H1 (cell line): ENCODE measurements around the gene CST6. TPM values are rescaled to one million over a fixed set of nuclear protein-coding genes. Genes with fewer than 3 reads are reported as not detected.

Source experiments
- CTCF ChIA-PET: fragments of 300-600 bp; sonication (Branson Sonifier 250); formaldehyde crosslinking; loops from one replicate; lab custom pipeline; 2021; ENCODE audit not compliant: partially characterized antibody; lab: Charles Lee
- POLR2A ChIA-PET: fragments of 300-600 bp; sonication (Branson Sonifier 250); formaldehyde crosslinking; loops from one replicate; lab custom pipeline; 2021; ENCODE audit warnings: inconsistent platforms; ENCODE audit not compliant: partially characterized antibody; lab: Charles Lee
- DNase-seq, 2 experiments: peaks; one replicate each; pipeline versions ENCODE4 v3.0.0 to v3.0.0-alpha.2; 2010 to 2022; ENCODE audit warnings: low spot score in 2 of 2, low read depth in 1 of 2, mixed read lengths in 1 of 2
- FAIRE-seq: peaks from 2 replicates; lab custom pipeline; 2011; peaks lifted over from hg19 to GRCh38; lab: Jason Lieb, UNC
- H2AFZ ChIP-seq: 2 replicates; pipeline ENCODE4 v1.8.1; 2012; ENCODE audit warnings: low read length, inconsistent platforms
- H2AK5ac ChIP-seq: 2 replicates; pipeline ENCODE4 v1.6.1; 2013; ENCODE audit warnings: low read depth, low read length
- H2BK120ac ChIP-seq: replicated peaks from 2 replicates; pipeline ENCODE3; 2013; ENCODE audit warnings: low read depth, low read length, inconsistent platforms
- H2BK12ac ChIP-seq: 2 replicates; pipeline ENCODE4 v1.6.1; 2013; ENCODE audit warnings: low read depth, low read length
- H2BK15ac ChIP-seq: 2 replicates; pipeline ENCODE4 v1.6.1; 2013; ENCODE audit warnings: low read length
- H2BK20ac ChIP-seq: 2 replicates; pipeline ENCODE4 v1.6.1; 2013; ENCODE audit warnings: low read length
- H2BK5ac ChIP-seq: 2 replicates; pipeline ENCODE4 v1.6.1; 2013; ENCODE audit warnings: low read depth, low read length
- H3K14ac ChIP-seq: 2 replicates; pipeline ENCODE4 v1.6.1; 2013; ENCODE audit warnings: inconsistent platforms; ENCODE audit not compliant: insufficient read length
- H3K18ac ChIP-seq: 2 replicates; pipeline ENCODE4 v1.6.1; 2013; ENCODE audit warnings: low read length; ENCODE audit errors: extremely low read depth
- H3K23ac ChIP-seq: 2 replicates; pipeline ENCODE4 v1.6.1; 2013; ENCODE audit warnings: inconsistent platforms; ENCODE audit not compliant: insufficient read length
- H3K23me2 ChIP-seq: 2 replicates; pipeline ENCODE4 v1.6.1; 2013; ENCODE audit warnings: low read depth, low read length
- H3K27ac ChIP-seq: 2 replicates; pipeline ENCODE4 v1.6.1; 2011; ENCODE audit warnings: low read depth, low read length, inconsistent platforms
- H3K27me3 ChIP-seq, 4 experiments: replicated peaks in 1 of 4; 1 replicate in 1 of 4; 2 replicates in 3 of 4; pipeline versions ENCODE4 v1.6.1 to v1.8.1; 2011 to 2013; ENCODE audit warnings: low read length in 3 of 4, mild to moderate bottlenecking in 3 of 4, inconsistent platforms in 2 of 4, mixed read lengths in 2 of 4, moderate library complexity in 1 of 4; ENCODE audit not compliant: control insufficient read depth in 3 of 4, insufficient read depth in 3 of 4; ENCODE audit errors: extremely low read depth in 1 of 4
- H3K36me3 ChIP-seq, 4 experiments: 2 replicates each; pipeline versions ENCODE4 v1.6.1 to v1.8.1; 2011 to 2013; ENCODE audit warnings: mild to moderate bottlenecking in 4 of 4, low read length in 3 of 4, moderate library complexity in 2 of 4, control low read depth in 1 of 4, inconsistent platforms in 1 of 4; ENCODE audit not compliant: insufficient read depth in 4 of 4, control insufficient read depth in 2 of 4
- H3K4ac ChIP-seq: replicated peaks from 2 replicates; pipeline ENCODE3; 2013; ENCODE audit warnings: low read length, low read depth, mixed read lengths, inconsistent platforms; ENCODE audit not compliant: insufficient read length
- H3K4me1 ChIP-seq, 4 experiments: replicated peaks in 1 of 4; 1 replicate in 1 of 4; 2 replicates in 3 of 4; pipeline versions ENCODE4 v1.6.1 to v1.8.1; 2011 to 2013; ENCODE audit warnings: low read length in 3 of 4, inconsistent platforms in 2 of 4, mixed read lengths in 1 of 4; ENCODE audit not compliant: insufficient read depth in 4 of 4, control insufficient read depth in 3 of 4
- H3K4me2 ChIP-seq, 2 experiments: 2 replicates each; pipeline versions ENCODE4 v1.6.1 to v1.8.1; 2011 to 2013; ENCODE audit warnings: low read depth in 2 of 2, low read length in 2 of 2, control low read depth in 1 of 2, inconsistent platforms in 1 of 2, mild to moderate bottlenecking in 1 of 2; ENCODE audit not compliant: insufficient read depth in 1 of 2
- H3K4me3 ChIP-seq, 4 experiments: fragments of 200-600, 300-600 bp in 1 of 4; sonication (generic), shearing (Covaris generic), sonication (Bioruptor Twin) in 1 of 4; 2 replicates each; pipeline versions ENCODE4 v1.5.1 to v1.8.1; 2011 to 2016; ENCODE audit warnings: low read length in 4 of 4, low read depth in 3 of 4, control low read depth in 2 of 4, inconsistent platforms in 2 of 4, mild to moderate bottlenecking in 2 of 4, mixed read lengths in 1 of 4, moderate library complexity in 1 of 4; ENCODE audit not compliant: insufficient read depth in 2 of 4; ENCODE audit errors: extremely low read depth in 1 of 4
- H3K56ac ChIP-seq: replicated peaks from 2 replicates; pipeline ENCODE3; 2013; ENCODE audit warnings: low read depth, mild to moderate bottlenecking, mixed read lengths, low read length, inconsistent platforms; ENCODE audit not compliant: insufficient read length
- H3K79me1 ChIP-seq: 2 replicates; pipeline ENCODE4 v1.6.1; 2013; ENCODE audit warnings: low read depth, low read length, control low read depth
- H3K79me2 ChIP-seq, 2 experiments: 2 replicates each; pipeline versions ENCODE4 v1.6.1 to v1.8.1; 2012 to 2013; ENCODE audit warnings: low read length in 2 of 2, mild to moderate bottlenecking in 2 of 2, inconsistent platforms in 1 of 2; ENCODE audit not compliant: insufficient read depth in 2 of 2, control insufficient read depth in 1 of 2
- H3K9ac ChIP-seq, 4 experiments: replicated peaks in 1 of 4; 1 replicate in 1 of 4; 2 replicates in 3 of 4; pipeline versions ENCODE4 v1.6.1 to v1.8.1; 2011 to 2013; ENCODE audit warnings: low read depth in 3 of 4, low read length in 3 of 4, control low read depth in 2 of 4, mild to moderate bottlenecking in 2 of 4, moderate library complexity in 2 of 4, inconsistent platforms in 1 of 4; ENCODE audit errors: extremely low read depth in 1 of 4
- H3K9me3 ChIP-seq, 2 experiments: 2 replicates each; pipeline versions ENCODE4 v1.6.1 to v1.8.1; 2012 to 2013; ENCODE audit warnings: mild to moderate bottlenecking in 2 of 2, moderate library complexity in 2 of 2, control low read depth in 1 of 2, inconsistent platforms in 1 of 2, low read depth in 1 of 2, low read length in 1 of 2, mixed read lengths in 1 of 2; ENCODE audit not compliant: insufficient read depth in 2 of 2
- H4K20me1 ChIP-seq, 2 experiments: replicated peaks in 1 of 2; 2 replicates each; pipeline versions ENCODE3 to v1.8.1; 2011 to 2013; ENCODE audit warnings: inconsistent platforms in 2 of 2, low read length in 2 of 2, mild to moderate bottlenecking in 1 of 2; ENCODE audit not compliant: insufficient read depth in 2 of 2, control insufficient read depth in 1 of 2
- H4K5ac ChIP-seq: 2 replicates; pipeline ENCODE4 v1.6.1; 2013; ENCODE audit warnings: low read length, low read depth, mixed read lengths, inconsistent platforms; ENCODE audit not compliant: insufficient read length
- H4K8ac ChIP-seq: 2 replicates; pipeline ENCODE4 v1.8.0; 2013; ENCODE audit warnings: mild to moderate bottlenecking, moderate library complexity, low read length, inconsistent platforms; ENCODE audit not compliant: insufficient read depth; ENCODE audit errors: extremely low read depth
- H4K91ac ChIP-seq: replicated peaks from 2 replicates; pipeline ENCODE3; 2013; ENCODE audit warnings: low read length, mixed read lengths, inconsistent platforms; ENCODE audit not compliant: insufficient read length
- ASH2L ChIP-seq: fragments of 200-600, 300-600 bp; sonication (generic); IDR thresholded peaks from one replicate; pipeline ENCODE4 v1.7.1; 2017; ENCODE audit warnings: low read length
- CHD1 ChIP-seq: IDR thresholded peaks from 2 replicates; pipeline ENCODE4 v1.6.1; 2012; ENCODE audit warnings: low read depth, low read length, improper control_type of control experiment
- POU5F1 ChIP-seq: IDR thresholded peaks from 2 replicates; pipeline ENCODE4 v1.6.1; 2011; ENCODE audit warnings: low read depth, mild to moderate bottlenecking, low read length, moderate library complexity
- RNF2 ChIP-seq: fragments of 200-900, 300-1000 bp; sonication (generic); IDR thresholded peaks from 2 replicates; pipeline ENCODE4 v1.7.1; 2016; ENCODE audit warnings: borderline replicate concordance, low read depth, mild to moderate bottlenecking, antibody characterized with exemption, low read length; ENCODE audit not compliant: poor library complexity, severe bottlenecking; ENCODE audit errors: missing control alignments
- WGBS, 2 experiments: shearing (Covaris generic) in 1 of 2; methylation state at CpG; one replicate each; pipeline versions ENCODE4 v1.1.6 to v1.1.7; 2013 to 2015; ENCODE audit warnings: low lambda C conversion rate in 2 of 2, mixed read lengths in 2 of 2, inconsistent platforms in 1 of 2, low coverage in 1 of 2, missing lambda C conversion rate in 1 of 2; ENCODE audit not compliant: insufficient replicate concordance in 2 of 2, insufficient coverage in 1 of 2, insufficient read length in 1 of 2; ENCODE audit errors: extremely low coverage in 1 of 2, missing lambda C conversion rate in 1 of 2; 5-methylcytosine and 5-hydroxymethylcytosine counted together
- polyA plus RNA-seq, 7 experiments: library from polyadenylated mRNA; depleted of rRNA in 3 of 7; stranded (reverse) in 5 of 7; unstranded in 2 of 7; fragments of >200 nt in 5 of 7; fragments of 200-250 nt in 2 of 7; gene quantifications; 1 replicate in 5 of 7; 2 replicates in 1 of 7; 4 replicates in 1 of 7; pipeline versions ENCODE4 v1.2.1 to v1.2.3, GENCODE V29; 2011 to 2013; ENCODE audit warnings: missing spikeins in 2 of 7, mixed read lengths in 2 of 7
- total RNA-seq: library from RNA; stranded (reverse); fragmentation: NEBNext Ultra II Directional; extraction: Animal tissue kit (Norgen Biotek cat#: 25700); gene quantifications from 2 replicates; pipeline ENCODE4 v1.2.1, GENCODE V29; 2021

CST6 gene
- total and polyA plus RNA-seq, 2 of the 8 experiments (the other 6 are each of a cell fraction or from before 2014, with no cell fraction given) = 1.6 to 7.6 TPM

DNA sequence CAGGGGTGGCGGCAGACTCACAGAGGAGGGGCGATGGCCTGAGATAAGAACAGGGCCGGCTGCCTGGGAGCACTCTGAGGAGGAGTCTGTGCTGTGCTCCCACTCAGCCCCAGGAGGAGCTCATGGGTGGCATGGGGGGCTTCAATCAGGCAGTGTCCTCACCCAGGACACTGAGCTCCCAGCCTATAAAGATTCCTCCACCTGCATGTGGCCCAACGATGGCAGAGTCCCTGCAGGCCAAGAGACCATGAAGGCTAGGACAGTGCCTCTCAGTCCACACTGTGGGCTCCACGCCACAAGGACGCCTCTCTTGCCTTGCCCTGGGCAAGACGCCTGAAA is 1.9 kb downstream of the CST6 start:
- ChIA-PET CTCF (interaction anchor here (0.8 to 6.4 kb wide), 7 partner anchors 9 to 130 kb away, joined by 3 to 35 read pairs (median 3); no protein-coding TSS in a partner anchor), POLR2A (interaction anchor here (1.3 to 3.5 kb wide), 3 partner anchors 8 to 32 kb away, joined by 4 to 15 read pairs (median 5); partner anchors contain the start of genes BANF1 and EIF1AD)
- no peak for FAIRE-seq

More for the DNA sequence above, 1.9 kb downstream of the CST6 start:
- Histone ChIP-seq H2AK5ac (no peak overlapping the region), H4K91ac (no peak overlapping the region), H3K23ac (no peak overlapping the region), H2BK20ac (no peak overlapping the region), H3K4me1 (peaks cover 0 to 8% (median 5%) of the 10 kb centered on the region in 4 experiments; a peak in 5 of 7 replicates), H3K4me2 (no peak overlapping the region), H3K27me3 (peaks cover 6 to 26% (median 24%) of the 10 kb centered on the region in 4 experiments), H2AFZ (no peak overlapping the region), H3K4ac (no peak overlapping the region), H3K9me3 (no peaks in the 10 kb centered on the region), H3K4me3 (no peak overlapping the region), H3K79me2 (no peaks in the 10 kb centered on the region), H3K18ac (no peak overlapping the region), H3K56ac (no peak overlapping the region), H2BK5ac (no peak overlapping the region), H2BK12ac (no peak overlapping the region), H4K8ac (no peak overlapping the region), H3K9ac (no peak overlapping the region), H4K5ac (no peak overlapping the region), H3K36me3 (no peaks in the 10 kb centered on the region), H3K27ac (no peak overlapping the region), H2BK15ac (no peak overlapping the region), H4K20me1 (no peaks in the 10 kb centered on the region), H3K14ac (no peak overlapping the region), H3K23me2 (peaks cover 2% of the 10 kb centered on the region; the same call in 1 of the 2 replicates), H3K79me1 (no peaks in the 10 kb centered on the region), H2BK120ac (no peak overlapping the region)
- TF ChIP-seq POU5F1 = no peak
- no peak for TF ChIP-seq ASH2L
- no peak for TF ChIP-seq RNF2
- no peak for TF ChIP-seq CHD1
- WGBS, 2 experiments = 84% methylated on average over 7 of the region's 7 CpGs; no CpG with 5 or more reads in 1 of the 2 experiments
- no peak for DNase-seq
